Activated naive CD8-positive, alpha-beta T cell treated with anti-CD3 and anti-CD28 coated beads, Interleukin-2, amount 10 ng/mL, durations not matched to agents 7 days and 5 days (primary cell): ENCODE measurements around the gene MUC6. TPM values are rescaled to one million over a fixed set of nuclear protein-coding genes. Genes with fewer than 3 reads are reported as not detected.

ENCODE experiments used
- ATAC-seq: fragments of 150-1000 bp; cut with Tn5 transposase; one replicate; pipeline ENCODE4 v1.10.0; 2021; ENCODE audit warnings: low read depth, moderate library complexity
- POLR2A ChIA-PET: fragments of 350-600 bp; sonication (Branson Sonifier 250); formaldehyde crosslinking; loops from one replicate; lab custom pipeline; 2021; ENCODE audit warnings: antibody characterized with exemption; lab: Charles Lee
- DNase-seq: peaks from one replicate; pipeline ENCODE4 v3.0.0; 2021
- H3K27ac Mint-ChIP-seq: one replicate; pipeline ENCODE4 v1.8.0; 2022; ENCODE audit warnings: mild to moderate bottlenecking, mixed read lengths
- H3K27me3 Mint-ChIP-seq: one replicate; pipeline ENCODE4 v1.8.0; 2022; ENCODE audit warnings: mild to moderate bottlenecking, moderate library complexity, mixed read lengths
- H3K36me3 Mint-ChIP-seq: one replicate; pipeline ENCODE4 v1.8.0; 2021; ENCODE audit warnings: mild to moderate bottlenecking, mixed read lengths
- H3K4me1 Mint-ChIP-seq: one replicate; pipeline ENCODE4 v1.8.0; 2021; ENCODE audit warnings: mixed read lengths
- H3K4me3 Mint-ChIP-seq: one replicate; pipeline ENCODE4 v1.8.0; 2022; ENCODE audit warnings: mild to moderate bottlenecking, moderate library complexity, mixed read lengths
- H3K9me3 Mint-ChIP-seq: one replicate; pipeline ENCODE4 v1.8.0; 2021; ENCODE audit warnings: mixed read lengths
- total RNA-seq, 2 experiments: library from RNA; stranded (reverse); gene quantifications; one replicate each; pipeline ENCODE4 v1.2.3, GENCODE V29; 2021

Gene MUC6
- total RNA-seq, 2 experiments from 2014 or later: not detected

GRCh38 chr11:1003159-1003558 lies 33.4 kb downstream of the MUC6 start:
- Mint-ChIP-seq H3K9me3 (no peaks in the 10 kb centered on the region), H3K4me3 (no peak overlapping the region), H3K36me3 (peaks cover 8% of the 10 kb centered on the region), H3K27me3 (no peaks in the 10 kb centered on the region), H3K27ac (no peak overlapping the region), H3K4me1 (no peaks in the 10 kb centered on the region)
- DNase-seq: no peak
- ATAC-seq: no peak
- POLR2A ChIA-PET: no interaction called here

DNA sequence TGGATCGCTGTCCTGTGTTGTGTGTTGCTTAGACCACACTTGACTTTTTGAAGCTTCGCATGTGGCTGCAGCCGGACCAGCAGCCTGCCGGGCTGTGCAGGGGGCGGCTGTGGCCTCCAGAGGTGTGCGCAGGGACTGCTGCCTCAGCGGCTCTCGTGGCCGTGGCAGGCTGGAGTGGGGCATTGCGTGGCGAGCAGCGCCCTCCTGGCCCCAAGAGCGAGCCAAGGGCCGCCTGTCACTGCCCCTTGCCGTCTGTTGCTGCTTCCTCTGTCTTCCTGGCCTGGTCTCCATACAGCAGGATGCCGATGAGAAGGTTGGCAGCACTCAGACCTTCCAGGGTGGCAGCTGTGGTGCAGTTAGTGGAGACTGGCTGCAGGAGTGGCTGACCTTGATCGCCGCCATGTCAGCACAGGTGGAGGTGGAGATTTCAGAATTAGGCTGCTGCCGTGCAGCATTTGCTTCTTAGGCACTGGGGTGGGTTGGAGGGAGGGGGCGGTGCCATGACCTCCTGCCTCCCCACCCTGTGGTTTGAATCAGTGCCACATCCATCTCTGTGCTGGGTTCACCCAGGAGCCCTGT lies 34.0 kb downstream of the MUC6 start:
- POLR2A ChIA-PET: no interaction called here
- Mint-ChIP-seq H3K4me3 (no peak overlapping the region), H3K27ac (no peak overlapping the region), H3K9me3 (no peaks in the 10 kb centered on the region), H3K27me3 (no peaks in the 10 kb centered on the region), H3K36me3 (peaks cover 8% of the 10 kb centered on the region), H3K4me1 (no peaks in the 10 kb centered on the region)
- ATAC-seq (no peak), DNase-seq (no peak)

DNA sequence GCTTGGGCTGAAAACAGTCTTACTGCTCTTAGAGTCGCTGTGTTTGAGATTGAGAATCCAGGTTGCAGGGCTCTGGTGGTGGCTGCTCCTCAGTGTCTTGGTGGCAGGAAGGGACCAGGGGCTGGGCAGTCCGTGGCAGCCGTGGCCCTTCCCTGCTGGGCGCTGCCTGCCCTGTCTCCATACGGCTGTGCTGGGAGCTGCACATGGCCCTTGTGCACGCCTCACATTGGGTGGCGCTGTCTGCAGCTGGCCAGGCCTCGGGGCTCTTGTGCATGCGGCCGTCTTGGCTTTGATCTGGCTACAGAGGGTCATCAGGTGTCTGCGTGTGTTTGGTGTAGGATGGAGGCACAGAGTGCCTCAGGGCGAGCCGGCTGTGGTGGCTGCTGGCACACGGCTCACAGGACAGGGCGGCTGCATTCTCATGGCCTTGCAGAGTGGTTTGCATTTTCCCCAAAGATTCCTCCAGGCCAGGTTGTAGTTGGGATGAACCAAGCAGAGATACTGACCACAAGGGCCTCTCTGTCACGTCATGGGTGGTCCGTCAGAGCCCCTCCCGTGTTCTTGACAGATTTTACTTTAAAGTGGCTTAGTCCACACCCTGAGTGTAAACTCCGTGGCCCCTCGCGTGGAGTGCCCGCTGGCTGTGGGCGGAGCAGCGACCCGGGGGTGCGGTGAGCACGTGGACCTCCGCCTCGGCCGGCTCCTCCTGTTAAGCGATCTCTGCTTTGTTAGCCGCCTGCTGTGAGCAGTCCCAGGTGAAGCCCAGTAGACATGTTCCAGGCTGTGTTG lies 34.7 kb downstream of the MUC6 start:
- H3K36me3 Mint-ChIP-seq: peaks cover 8% of the 10 kb centered on the region
- POLR2A ChIA-PET: no interaction called here
- DNase-seq: no peak

DNA sequence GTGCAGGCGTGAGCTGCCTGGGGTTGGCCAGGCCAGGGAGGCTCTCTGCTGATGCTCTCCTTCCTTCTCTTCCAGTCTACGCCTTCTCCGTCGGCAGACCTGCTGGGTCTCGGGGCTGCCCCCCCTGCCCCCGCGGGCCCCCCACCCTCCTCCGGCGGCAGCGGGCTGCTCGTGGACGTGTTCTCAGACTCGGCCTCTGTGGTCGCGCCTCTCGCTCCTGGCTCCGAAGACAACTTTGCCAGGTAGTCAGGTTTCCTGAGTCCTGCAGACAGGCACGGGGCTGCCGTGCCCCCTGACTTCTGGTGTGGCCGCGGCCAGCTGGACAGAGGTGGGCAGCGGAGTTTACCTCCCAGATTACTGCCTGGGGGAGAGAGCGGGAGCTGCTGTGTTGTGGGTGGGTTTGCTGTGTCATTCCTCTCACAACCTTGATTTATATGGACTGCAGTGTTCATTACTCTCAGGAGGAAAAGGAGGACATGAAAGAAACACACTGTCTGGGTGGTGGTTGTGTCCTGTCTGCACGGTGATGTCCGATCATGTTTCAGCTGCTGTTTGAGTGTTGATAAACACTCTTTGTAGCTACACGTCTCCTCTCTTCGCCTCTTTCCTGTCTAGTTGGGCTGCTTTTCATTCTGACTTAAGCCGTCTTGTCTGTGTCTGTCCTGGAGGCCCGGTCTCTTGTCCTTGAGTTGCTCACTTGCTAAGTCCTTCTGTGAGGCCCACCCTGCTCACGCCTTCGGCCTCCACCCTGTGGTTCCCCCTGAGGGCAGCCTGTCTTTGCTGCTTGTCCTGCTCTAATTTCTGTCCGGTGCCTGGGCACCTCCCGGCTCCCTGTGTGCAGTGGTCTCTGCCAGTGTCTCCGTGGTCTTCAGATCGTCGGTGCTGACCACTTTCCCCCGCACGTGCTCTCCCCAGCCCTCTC lies 35.9 kb downstream of the MUC6 start:
- DNase-seq (no peak), ATAC-seq (no peak)
- Mint-ChIP-seq H3K4me1 (peaks cover 5% of the 10 kb centered on the region), H3K27ac (no peak overlapping the region), H3K4me3 (no peak overlapping the region), H3K9me3 (no peaks in the 10 kb centered on the region), H3K27me3 (no peaks in the 10 kb centered on the region), H3K36me3 (peaks cover 13% of the 10 kb centered on the region)
- POLR2A ChIA-PET: no interaction called here

More for the DNA sequence above, 34.7 kb downstream of the MUC6 start:
- ATAC-seq: no peak
- no peaks in the 10 kb centered on the region for H3K27me3 Mint-ChIP-seq
- no peaks in the 10 kb centered on the region for H3K4me1 Mint-ChIP-seq
- peak overlapping the region; percentile 42 for H3K27ac Mint-ChIP-seq
- no peaks in the 10 kb centered on the region for H3K9me3 Mint-ChIP-seq
- H3K4me3 Mint-ChIP-seq: no peak overlapping the region

DNA sequence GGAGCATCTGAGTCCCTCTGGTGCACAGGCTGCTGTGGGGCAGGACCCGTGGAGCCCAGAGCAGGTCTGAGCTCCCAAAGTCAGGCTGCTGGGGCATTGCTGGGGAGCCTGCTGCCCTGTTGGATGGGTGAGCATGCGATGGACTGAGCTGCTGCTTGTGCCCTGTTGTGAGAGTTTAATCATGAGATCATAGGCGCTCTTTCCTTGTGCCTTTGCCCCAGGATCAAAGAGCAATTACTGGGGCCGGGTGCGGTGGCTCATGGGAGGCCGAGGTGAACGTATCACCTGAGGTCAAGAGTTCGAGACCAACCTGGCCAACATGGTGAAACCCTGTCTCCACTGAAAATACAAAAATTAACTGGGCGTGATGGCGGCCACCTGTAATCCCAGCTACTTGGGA lies 37.5 kb downstream of the MUC6 start:
- POLR2A ChIA-PET: no interaction called here
- Mint-ChIP-seq H3K27ac (no peak overlapping the region), H3K36me3 (peaks cover 15% of the 10 kb centered on the region), H3K4me1 (peaks cover 8% of the 10 kb centered on the region), H3K4me3 (no peak overlapping the region), H3K27me3 (no peaks in the 10 kb centered on the region), H3K9me3 (no peaks in the 10 kb centered on the region)
- no peak for ATAC-seq
- no peak for DNase-seq

- Mint-ChIP-seq H3K9me3 (no peaks in the 10 kb centered on the region), H3K4me3 (no peak overlapping the region), H3K36me3 (peaks cover 15% of the 10 kb centered on the region), H3K27me3 (no peaks in the 10 kb centered on the region), H3K27ac (no peak overlapping the region), H3K4me1 (peaks cover 8% of the 10 kb centered on the region)
- ATAC-seq (no peak), DNase-seq (no peak)
- POLR2A ChIA-PET: no interaction called here
Observed at GRCh38 chr11:997907-998306, 38.6 kb downstream of the MUC6 start.

DNA sequence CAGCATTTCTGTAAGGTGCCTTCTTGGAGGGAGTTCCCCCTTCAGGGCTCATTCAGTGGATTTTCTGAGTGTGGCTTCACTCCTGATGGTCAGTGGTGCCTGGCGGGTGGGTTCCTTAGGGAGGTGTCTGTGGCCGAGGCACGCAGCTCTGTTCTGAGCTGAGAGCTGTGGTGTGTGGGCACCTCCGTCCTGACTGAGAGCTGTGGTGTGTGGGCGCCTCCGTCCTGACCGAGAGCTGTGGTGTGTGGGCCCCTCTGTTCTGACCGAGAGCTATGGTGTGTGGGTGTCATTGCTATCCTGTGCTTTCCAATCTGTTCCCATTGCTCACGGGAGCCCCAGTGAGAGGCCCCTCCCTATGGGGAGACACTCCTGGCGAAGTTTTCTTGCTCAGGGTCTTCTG lies 39.8 kb downstream of the MUC6 start:
- POLR2A ChIA-PET: no interaction called here
- ATAC-seq: no peak
- Mint-ChIP-seq H3K4me3 (no peak overlapping the region), H3K9me3 (no peaks in the 10 kb centered on the region), H3K27ac (peak overlapping the region; percentile 34), H3K4me1 (peaks cover 8% of the 10 kb centered on the region), H3K27me3 (no peaks in the 10 kb centered on the region), H3K36me3 (peaks cover 15% of the 10 kb centered on the region)
- DNase-seq: no peak

DNA sequence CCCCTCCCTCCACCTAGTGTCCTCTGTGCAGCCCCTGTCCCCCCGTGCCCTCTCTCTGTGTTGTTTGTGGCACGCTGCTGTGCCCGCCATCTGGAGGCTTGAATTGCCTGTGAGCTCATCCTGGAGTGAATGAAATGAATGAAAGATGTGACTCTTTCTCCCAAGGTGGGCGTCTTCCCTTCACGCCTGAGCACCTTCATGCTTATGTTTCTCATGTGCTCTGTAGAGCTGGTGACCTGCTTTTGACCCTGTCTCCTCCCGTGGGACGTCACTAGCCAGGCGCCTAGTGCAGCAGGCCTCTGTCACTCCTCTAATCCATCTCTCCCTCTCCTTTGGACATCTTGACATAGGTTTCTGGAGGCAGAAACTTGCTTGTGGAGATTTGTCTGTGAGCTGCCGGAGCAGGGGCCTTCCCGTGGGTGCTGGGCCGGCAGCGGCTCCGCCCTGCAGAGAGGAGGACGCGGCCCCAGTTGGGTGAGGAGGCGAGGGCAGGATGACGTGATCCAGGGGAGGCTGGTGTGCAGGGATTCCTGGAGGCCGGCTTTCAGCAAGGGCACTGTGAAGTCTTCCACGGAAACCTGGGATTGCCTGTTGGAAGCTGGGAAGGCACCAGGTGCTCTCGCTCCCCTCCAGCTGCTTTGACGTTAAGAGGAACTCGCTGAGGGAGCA lies 40.6 kb downstream of the MUC6 start:
- peak overlapping the region; percentile 78 for H3K27ac Mint-ChIP-seq
- H3K4me1 Mint-ChIP-seq: peaks cover 8% of the 10 kb centered on the region
- no peak overlapping the region for H3K4me3 Mint-ChIP-seq
- H3K36me3 Mint-ChIP-seq: peaks cover 10% of the 10 kb centered on the region
- ATAC-seq (no peak), DNase-seq (no peak)
- no peaks in the 10 kb centered on the region for H3K27me3 Mint-ChIP-seq
- POLR2A ChIA-PET: no interaction called here
- no peaks in the 10 kb centered on the region for H3K9me3 Mint-ChIP-seq

- Mint-ChIP-seq H3K27ac (no peak overlapping the region), H3K4me1 (peaks cover 8% of the 10 kb centered on the region)
Observed at GRCh38 chr11:995044-995751, 41.3 kb downstream of the MUC6 start.

GRCh38 chr11:993632-994167 lies 42.8 kb downstream of the MUC6 start:
- H3K9me3 Mint-ChIP-seq: no peaks in the 10 kb centered on the region
- no peak overlapping the region for H3K4me3 Mint-ChIP-seq
- H3K36me3 Mint-ChIP-seq: peaks cover 9% of the 10 kb centered on the region
- H3K27ac Mint-ChIP-seq: no peak overlapping the region
- H3K4me1 Mint-ChIP-seq: peaks cover 8% of the 10 kb centered on the region
- ATAC-seq (no peak), DNase-seq (no peak)
- POLR2A ChIA-PET: no interaction called here
- no peaks in the 10 kb centered on the region for H3K27me3 Mint-ChIP-seq

More at GRCh38 chr11:995044-995751, 41.3 kb downstream of the MUC6 start:
- peaks cover 9% of the 10 kb centered on the region for H3K36me3 Mint-ChIP-seq
- H3K4me3 Mint-ChIP-seq: no peak overlapping the region
- POLR2A ChIA-PET: no interaction called here
- no peaks in the 10 kb centered on the region for H3K9me3 Mint-ChIP-seq
- no peaks in the 10 kb centered on the region for H3K27me3 Mint-ChIP-seq
- DNase-seq: no peak
- peak; percentile 19 for ATAC-seq

- H3K4me3 Mint-ChIP-seq: no peak overlapping the region
- ATAC-seq (no peak), DNase-seq (no peak)
- peaks cover 11% of the 10 kb centered on the region for H3K36me3 Mint-ChIP-seq
- no peaks in the 10 kb centered on the region for H3K27me3 Mint-ChIP-seq
- POLR2A ChIA-PET: no interaction called here
- no peaks in the 10 kb centered on the region for H3K9me3 Mint-ChIP-seq
- H3K4me1 Mint-ChIP-seq: peaks cover 8% of the 10 kb centered on the region
- H3K27ac Mint-ChIP-seq: no peak overlapping the region
Observed at GRCh38 chr11:992577-992976, 43.9 kb downstream of the MUC6 start.

DNA sequence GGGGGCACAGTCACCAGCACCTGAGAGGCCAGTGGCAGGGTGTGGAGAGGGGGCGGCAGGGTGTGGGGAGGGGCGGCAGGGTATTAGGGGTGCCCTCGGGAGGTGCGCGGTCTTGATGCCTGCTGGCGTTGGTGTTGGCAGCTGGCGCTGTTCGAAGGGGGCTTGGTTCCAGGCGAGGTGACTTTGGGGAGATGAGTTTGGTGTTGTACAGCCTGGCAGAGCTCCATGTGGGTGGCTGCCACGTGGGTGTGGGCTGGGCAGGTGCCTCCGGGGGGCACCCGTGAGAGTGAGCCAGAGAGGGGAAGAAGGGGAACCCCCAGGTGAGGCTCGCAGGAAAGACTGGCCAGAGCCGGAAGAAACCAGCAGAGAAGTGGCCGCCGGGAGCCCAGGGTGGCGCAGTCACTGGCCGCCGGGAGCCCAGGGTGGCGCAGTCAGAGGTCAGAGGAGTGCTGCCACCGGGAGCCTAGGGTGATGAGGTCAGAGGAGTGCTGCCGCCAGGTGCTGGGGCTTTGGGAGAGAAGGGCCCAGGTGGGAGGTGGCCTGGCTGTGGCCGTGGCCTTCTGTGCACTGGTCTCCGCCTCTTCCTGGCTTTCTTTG lies 44.7 kb downstream of the MUC6 start:
- ATAC-seq (no peak), DNase-seq (no peak)
- POLR2A ChIA-PET: no interaction called here
- H3K4me1 Mint-ChIP-seq: peaks cover 8% of the 10 kb centered on the region
- no peak overlapping the region for H3K27ac Mint-ChIP-seq
- H3K27me3 Mint-ChIP-seq: no peaks in the 10 kb centered on the region
- no peaks in the 10 kb centered on the region for H3K9me3 Mint-ChIP-seq
- peaks cover 11% of the 10 kb centered on the region for H3K36me3 Mint-ChIP-seq
- H3K4me3 Mint-ChIP-seq: no peak overlapping the region
